ENCODE measurements around the gene NRP2. TPM values are rescaled to one million over a fixed set of nuclear protein-coding genes. Genes with fewer than 3 reads are reported as not detected.

The NRP2 gene
- total RNA-seq, 1 donor from 2014 or later, result 28.8 TPM

- DNase-seq, result peak; percentile 45
Measured at GRCh38 chr2:205808486-205809121, 126.3 kb downstream of the NRP2 start.

- DNase-seq, result no peak
Measured at GRCh38 chr2:205811387-205811786, 129.1 kb downstream of the NRP2 start.

- DNase-seq, result no peak
Measured at GRCh38 chr2:205814039-205814364, 131.7 kb downstream of the NRP2 start.

- DNase-seq, result no peak
Measured at GRCh38 chr2:205815673-205816072, 133.4 kb downstream of the NRP2 start.

GRCh38 chr2:205816268-205816667, 134.0 kb downstream of the NRP2 start:
- no peak for DNase-seq

GRCh38 chr2:205822579-205822978, 140.3 kb downstream of the NRP2 start:
- no peak for DNase-seq

GRCh38 chr2:205827809-205828365, 145.6 kb downstream of the NRP2 start:
- no peak for DNase-seq

GRCh38 chr2:205833864-205834263, 151.6 kb downstream of the NRP2 start:
- DNase-seq, result no peak

- DNase-seq, result peak; percentile 48
Measured at GRCh38 chr2:205834796-205835195, 152.5 kb downstream of the NRP2 start.

GRCh38 chr2:205835251-205835791, 153.0 kb downstream of the NRP2 start:
- peak; percentile 66 for DNase-seq

GRCh38 chr2:205835923-205836322, 153.6 kb downstream of the NRP2 start:
- no peak for DNase-seq

- DNase-seq, result no peak
Measured at GRCh38 chr2:205836477-205837221, 154.3 kb downstream of the NRP2 start.

- DNase-seq, result no peak
Measured at GRCh38 chr2:205837663-205838062, 155.4 kb downstream of the NRP2 start.

- no peak for DNase-seq
Measured at GRCh38 chr2:205845446-205845845, 163.1 kb downstream of the NRP2 start.

All from tongue (tissue), 2 donors.